NCI-H2029 treated with DMSO at 0.1 percent for 48 hours (cell line): ENCODE results near the gene ERICH3.
"Not testable (repeated sequence)": the region's sequence is repeated elsewhere in the genome, so short reads cannot be mapped to it uniquely, and the experiment has no call there.

Experiments
- DNase-seq: peaks from one replicate; lab custom pipeline; 2025; lab: John Stamatoyannopoulos, UW

ERICH3 gene

DNA sequence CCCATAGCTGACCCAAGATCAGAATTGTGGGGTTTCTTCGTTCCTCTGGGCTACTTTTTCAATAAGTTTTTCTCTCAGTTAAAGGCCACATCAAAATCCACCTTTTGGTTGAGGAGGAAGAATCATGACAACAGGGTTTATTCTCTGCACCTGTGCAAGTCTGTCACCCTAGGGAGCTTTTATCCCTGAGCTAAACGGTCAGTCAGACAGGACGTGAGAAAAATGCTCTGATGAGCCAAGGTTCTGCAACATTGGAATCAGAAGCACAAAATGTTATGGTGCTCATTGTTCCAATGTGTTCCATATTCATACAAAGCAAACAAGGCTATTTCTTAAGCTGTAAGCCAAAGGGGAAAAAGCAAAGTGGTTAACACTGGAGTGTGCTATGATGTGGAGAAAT lies 7.4 kb upstream of the ERICH3 start:
- no peak for DNase-seq

DNA sequence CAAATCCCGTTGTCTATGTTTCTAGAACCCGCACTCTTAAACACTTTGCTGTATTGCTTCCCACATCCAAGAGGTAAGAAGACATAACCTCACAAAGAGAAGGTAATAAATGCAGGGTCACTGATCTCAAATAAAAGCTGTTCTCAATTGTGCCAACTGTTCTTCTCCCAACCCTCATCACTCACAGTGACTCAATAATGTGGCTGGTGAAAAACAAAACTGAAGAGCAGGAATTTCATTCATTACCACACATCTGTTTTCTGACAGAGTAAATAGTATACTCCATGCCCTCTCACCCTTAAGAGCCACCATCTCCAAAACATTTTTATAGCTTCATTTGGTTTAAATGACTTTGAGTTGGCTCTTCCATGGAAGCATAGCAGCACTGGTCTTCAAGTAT lies 6.2 kb upstream of the ERICH3 start:
- DNase-seq = no peak

DNA sequence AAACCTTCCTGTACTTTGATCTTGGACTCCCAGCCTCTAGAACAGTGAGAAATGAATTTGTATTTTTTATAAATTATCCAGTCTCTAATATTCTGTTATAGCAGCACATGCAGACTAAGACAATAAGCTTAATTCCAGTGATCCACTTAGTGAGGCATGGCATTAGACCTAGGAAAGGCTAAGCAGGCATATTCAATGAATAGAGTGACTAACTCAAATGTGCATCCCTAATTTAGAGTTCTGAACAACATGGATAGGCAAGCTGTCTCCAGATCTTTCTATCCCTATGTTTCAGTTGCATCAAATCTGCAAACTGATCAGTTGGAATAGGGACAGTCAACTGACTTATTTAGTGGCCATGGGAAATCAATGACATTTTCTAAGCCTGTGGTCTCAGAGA lies 4.3 kb upstream of the ERICH3 start:
- no peak for DNase-seq

DNA sequence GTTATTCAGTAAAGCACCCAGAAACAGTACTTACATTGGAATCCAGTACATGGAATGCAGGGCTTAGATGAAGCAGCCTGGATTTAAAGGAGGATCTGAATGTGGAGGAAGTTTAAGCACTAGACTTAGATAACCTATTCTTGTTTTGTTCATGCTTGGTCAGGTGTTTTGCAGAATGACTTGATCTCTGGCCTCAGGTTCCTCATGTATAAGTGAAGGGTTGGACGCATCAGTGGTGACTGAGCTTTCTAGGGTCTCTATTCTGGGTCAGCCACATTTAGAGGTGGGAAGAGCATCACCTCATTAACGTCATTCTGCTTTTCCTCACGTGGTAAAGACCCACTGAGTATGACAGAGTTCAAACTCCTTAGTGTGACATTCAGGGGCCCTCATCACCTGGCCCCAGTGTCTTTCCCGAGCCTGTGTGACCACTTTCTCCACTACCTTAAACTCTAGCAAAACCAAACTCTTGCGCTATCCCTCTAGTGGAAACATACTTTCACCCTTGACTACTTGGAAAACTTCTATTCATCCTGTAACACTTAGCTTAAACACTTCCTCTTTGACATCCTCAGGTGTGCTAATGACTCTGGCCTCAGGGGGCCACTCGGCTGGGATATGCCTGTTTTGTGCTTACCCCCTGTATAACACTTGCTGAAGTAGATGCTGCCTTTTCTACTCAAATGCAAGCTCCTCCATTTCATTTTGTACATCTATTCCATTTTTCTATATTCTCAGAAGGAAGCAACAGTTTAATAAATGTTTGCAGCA lies 871 bp upstream of the ERICH3 start:
- DNase-seq = no peak

DNA sequence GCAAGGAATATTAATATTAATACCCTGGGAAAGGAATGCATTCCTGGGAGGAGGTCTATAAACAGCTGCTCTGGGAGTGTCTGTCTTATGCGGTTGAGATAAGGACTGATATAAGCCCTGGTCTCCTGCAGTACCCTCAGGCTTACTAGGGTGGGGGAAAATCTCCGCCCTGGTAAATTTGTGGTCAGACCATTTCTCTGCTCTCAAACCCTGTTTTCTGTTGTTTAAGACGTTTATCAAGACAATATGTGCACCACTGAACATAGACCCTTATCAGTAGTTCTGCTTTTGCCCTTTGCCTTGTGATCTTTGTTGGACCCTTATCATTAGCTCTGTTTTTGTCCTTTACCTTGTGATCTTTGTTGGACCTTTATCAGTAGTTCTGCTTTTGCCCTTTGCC lies 2.7 kb downstream of the ERICH3 start:
- not testable (repeated sequence) for DNase-seq

DNA sequence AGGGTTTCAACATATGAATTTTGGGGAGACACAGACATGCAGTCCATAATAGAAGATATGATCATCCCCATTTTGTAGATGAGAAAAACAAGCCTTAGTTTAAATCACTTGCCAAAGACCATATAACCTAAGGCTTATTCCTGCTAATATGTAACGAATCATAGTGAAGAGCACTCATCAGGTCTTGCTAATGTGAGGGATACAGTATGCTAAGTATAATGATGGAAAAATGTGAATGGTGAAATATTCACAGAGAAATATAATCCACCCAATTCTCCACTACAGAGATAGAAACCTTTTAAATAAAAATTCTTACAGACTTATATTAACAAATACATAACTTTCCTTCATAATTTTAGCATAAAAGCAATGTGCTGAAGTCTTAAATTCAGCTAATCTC lies 18.9 kb downstream of the ERICH3 start:
- DNase-seq = no peak

DNA sequence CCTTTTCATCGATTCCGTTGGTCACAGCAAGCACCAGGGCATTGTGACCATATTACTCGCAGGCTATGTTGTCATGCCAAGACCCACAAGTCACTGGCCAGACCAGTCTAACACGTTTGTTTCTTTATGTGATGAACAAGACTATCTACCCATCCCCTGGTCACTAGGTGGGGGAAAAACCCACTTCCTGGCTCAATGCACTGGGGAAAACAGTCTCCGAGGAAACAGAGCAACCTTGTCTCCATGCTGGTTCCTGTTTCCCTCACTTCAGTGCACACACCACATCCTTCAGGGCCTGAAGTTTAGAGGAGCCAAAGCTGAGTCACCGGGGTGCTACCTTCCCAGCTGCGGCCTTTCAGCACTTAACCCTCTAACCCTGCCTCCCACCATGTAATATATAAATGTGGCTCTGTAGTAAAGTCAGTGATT lies 20.9 kb downstream of the ERICH3 start:
- DNase-seq = no peak

DNA sequence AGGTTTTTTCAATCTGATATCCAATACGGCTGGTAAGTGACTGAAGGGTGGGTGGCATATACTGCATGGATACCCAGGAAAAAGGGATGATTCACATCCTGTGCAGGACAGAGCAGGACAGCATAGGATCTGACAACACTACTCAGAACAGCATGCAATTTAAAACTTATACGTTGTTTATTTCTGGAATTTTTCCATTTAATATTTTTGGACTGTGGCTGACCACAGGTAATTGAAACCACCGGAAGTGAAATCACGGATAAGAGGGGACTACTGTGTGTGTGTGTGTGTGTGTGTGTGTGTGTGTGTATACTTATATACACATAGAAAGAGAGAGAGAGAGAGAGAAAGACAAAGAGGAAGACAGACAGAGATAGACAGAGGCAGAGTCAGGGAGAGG lies 23.0 kb downstream of the ERICH3 start:
- no peak for DNase-seq

DNA sequence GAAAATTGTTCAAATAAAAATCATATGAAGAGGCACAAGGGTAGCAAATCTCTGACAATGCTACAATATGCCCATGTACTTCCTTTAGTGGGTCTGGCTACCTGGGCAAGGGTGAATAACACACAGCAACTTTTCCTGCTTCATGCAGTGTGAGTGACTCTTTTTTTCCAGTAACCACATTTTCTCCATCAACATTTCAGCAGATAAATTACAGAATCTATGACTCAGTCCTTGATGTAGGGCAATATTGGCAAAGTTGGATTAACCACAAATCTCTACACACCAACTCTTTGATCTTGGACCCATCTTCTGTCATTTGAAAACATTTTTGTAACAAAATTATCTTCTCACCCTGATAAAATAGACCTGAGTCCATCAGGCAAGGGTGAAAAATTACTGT lies 31.7 kb downstream of the ERICH3 start:
- no peak for DNase-seq

DNA sequence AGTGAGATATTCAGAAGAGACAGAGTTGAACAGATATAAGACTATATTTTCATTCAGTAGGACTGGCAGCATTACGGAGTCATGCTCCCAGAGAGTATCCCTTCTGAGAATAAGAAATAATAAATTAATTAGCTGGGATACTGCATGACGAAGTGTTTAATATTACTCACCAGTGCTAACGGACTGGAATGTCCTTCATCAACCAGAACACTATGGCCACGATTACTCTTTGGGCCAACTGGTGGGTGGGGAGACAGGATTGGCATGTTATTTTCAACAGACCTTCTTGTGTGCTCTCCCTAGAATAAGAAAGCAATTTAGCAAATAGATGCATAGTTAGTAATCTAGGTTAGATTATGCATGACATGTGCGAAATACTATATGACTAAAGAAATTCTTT lies 32.4 kb downstream of the ERICH3 start:
- DNase-seq = no peak

DNA sequence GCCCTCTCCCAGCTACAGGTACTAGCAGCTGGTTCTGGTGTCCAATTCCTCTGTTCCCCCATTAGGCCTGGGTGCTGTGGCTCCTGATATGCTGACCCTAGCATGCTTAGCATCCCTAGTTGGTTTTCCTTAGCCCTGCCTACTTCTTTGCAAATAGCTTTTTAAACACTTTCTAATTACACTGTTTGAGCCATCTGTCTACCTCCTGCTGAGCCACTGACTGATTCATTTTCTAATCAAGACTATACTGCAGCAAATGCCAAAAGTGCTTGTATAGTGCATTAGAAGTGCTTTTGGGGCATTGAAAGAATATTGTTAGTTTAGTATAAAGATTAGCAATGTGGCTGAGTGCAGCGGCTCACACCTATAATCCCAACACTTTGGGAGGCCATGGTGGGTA lies 36.3 kb downstream of the ERICH3 start:
- DNase-seq = no peak

DNA sequence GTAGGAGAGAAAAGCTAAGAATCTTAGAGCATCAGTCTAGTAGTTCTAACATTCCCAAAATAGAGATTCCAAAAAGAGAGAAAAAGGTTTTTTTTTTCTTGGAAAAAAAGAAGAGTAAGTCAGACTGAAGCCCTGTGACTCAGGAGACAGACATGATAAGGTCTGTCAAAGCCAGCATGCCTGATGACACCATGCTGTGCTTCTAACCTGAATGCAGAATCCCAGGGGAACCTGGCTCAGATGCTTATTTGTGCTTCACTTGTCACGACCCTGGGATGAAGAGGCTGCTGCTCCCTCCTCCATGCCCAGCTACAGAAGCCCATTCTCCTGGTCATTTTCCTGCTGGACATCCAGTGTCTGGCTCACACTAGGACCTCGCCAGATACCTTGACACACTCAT lies 44.3 kb downstream of the ERICH3 start:
- no peak for DNase-seq

DNA sequence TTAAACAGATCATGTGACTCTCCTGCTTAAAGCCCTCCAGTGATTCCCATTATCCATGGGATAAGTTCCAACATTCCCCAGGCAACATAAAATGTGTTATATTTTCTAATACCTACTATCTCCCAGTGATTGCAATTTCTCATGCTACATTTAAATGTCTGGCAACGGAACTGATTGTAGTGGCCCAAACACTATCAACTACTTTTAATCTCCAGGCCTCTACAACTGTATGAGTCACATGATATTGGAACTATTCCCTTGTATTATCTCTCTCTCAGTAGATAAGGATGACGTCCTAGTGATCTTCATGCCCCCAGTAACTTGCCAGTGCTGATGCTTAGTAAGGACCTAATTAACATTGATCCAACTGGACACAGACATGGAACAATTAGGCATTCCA lies 49.9 kb downstream of the ERICH3 start:
- DNase-seq = no peak

DNA sequence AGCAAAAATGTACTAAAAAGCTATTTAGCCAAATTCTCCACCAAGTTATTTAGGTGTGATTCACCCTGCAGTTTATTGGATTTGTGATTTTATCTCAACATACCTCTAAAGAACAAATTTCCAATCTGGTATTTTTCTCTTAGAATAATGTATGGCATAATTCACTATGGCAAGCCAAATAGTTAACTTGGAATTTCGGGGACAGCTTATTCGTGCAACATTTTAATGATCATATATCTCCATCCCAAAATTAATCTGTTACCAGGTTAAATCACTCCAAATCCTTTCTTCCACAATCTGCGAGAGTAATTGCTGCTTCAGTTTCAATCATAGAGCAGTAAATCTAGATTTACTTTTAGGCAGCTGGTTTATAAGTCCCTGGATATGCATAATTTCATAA lies 53.4 kb downstream of the ERICH3 start:
- DNase-seq = no peak

DNA sequence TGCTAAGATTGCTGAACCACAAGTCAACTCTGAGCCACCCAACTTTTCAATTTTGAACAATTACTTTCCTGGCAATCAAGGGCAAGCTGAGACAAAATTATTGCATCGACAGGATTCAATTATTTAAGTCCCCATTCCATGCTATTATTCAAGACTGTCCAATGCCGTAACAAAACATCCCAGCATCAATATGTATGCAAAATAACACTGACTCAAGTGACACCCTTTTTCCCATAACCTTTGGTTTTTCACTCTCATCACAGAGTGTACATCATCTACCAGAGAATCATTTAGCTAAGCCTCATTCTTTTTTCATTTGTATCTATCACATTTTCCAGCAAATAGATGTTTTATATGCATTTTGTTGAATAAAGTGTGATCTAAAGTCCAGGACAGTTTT lies 54.6 kb downstream of the ERICH3 start:
- DNase-seq = no peak

DNA sequence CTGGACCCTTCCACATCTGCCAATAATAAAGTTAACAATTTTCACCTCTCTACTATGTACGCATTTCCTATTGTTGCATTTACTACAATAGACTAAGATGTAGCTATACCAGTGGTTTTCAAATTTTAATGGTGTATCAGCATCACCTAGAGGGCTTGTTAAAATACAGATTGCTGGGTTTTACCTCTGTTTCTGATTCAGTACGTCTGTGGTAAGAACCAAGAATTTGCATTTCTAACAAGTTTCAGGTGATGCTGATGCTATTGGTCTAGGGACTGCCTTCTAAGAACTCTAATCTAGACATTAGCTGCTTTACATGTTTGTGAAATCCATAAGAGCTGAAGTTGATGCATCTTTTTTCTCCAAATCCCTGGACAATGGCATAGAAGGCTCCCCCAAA lies 59.7 kb downstream of the ERICH3 start:
- DNase-seq = no peak

DNA sequence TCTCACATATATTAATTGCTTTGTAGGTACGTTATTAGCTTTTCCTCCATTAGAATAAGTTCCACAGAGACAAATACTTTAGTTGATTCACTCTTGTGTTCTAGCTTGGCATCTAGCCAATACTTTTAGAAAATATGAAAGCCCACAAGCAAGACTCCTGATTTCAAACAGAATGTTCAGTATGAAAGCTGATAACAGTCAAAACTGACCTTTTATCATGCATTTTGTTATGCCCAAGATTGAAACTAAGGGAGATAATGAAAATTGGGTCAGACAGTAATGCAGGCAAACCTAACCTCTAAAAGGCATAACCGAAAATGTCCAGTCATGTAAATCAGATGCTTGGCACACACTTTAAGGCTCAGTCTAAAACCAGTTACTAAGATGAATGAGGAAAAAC lies 61.7 kb downstream of the ERICH3 start:
- no peak for DNase-seq

DNA sequence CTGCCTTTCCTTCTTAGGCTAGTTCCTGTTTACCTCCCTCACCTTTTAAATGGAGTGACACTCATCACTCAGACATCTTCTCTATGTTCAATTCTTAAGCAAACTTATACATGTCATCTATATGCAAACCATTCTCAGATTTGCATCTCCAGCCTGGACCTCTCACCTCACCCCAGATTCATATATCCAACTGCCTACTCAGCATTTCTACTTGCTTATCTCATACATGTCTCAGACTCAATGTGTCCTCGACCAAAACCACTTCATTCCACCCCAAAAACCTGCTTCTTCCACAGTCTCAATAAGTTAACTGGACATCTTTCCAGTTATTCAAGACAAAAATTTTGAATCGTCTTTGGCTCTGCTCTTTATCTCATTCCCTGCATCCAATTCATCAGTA lies 62.6 kb downstream of the ERICH3 start:
- no peak for DNase-seq

DNA sequence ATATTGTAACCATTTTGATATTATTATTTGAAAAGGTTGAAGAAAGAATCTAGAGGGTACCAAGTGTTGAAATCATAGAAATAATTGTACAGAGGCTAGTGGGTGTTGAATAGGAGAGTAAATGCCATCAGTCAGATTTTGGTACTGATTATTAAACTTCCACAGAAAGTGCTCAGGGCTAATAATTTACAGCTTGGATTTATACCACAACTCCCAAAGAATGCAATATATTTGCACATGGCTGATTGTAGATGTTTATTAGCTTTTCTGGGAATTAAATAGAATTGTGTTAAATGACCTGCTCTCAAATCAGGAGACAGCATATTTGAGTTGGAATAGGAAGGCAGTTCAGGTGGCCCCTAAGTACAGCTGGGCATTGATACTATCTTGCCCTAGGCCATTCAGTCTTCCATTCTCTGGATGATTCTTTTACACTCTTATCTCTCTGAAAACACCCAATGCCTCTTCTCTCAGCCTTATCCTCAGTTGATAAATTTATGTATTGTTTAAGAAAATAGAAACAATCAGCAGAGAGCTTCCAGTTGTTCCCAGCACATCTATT lies 63.7 kb downstream of the ERICH3 start:
- DNase-seq = no peak

DNA sequence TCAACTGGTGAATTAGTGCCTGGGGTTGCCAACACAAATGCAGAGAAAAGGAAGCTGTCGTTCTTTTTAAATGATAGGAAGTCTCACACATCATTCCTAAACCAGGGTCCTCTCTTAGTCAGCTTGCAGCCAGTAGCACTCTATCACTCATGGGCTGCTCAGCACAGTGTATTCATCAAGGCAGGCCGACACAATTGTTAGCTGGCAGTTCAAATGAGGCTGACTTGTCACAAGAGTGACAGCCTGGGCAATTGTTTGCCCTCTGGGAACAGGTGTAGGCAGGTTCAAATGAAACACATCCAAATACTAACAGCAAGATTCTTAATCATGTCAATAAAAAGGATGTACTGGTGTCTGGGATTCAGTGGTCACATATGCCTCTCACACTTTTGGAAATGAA lies 76.9 kb downstream of the ERICH3 start:
- no peak for DNase-seq

DNA sequence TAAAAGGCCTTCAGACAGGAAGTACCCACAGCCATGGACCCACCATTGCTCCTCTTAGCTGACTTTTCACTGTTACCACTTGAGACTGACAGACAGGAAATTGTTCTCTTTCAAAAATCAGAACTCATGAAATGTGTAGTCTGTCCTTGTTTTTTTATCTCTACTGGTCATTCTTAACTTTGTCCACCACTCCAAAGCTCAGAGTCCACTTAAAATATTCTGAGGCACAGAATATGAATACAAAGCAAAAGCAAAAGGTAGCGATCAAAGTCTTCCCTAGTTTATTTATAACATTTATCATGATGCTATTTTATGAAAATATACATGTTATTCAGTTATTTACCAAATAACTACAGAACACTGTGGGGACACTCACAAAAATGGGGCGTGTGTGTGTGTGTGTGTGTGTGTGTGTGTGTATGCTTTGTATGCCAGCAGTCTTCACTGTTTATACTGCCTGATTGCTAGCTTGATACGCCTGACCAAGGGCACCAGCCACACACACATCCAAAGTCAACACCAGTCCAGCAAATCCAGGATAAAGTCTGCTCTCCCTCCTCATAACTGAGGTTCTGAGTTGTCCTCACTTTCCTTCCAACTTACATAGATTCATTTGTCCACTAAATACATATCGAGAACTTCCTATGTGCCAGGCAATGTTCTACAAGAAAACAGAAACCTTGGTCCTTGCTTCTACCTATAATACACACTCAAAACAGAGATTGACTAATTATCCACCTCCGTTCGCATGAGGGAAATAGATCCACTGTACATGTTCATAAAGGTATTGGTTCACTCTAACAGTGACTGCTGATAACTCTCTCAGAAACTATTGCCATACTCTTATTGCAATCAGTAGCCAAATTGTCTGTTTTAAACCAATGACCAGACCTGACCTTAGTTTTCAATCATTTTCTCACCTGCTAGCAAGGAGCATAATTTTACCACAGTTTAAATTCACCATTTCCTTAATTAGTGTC lies 79.4 kb downstream of the ERICH3 start:
- DNase-seq = no peak

DNA sequence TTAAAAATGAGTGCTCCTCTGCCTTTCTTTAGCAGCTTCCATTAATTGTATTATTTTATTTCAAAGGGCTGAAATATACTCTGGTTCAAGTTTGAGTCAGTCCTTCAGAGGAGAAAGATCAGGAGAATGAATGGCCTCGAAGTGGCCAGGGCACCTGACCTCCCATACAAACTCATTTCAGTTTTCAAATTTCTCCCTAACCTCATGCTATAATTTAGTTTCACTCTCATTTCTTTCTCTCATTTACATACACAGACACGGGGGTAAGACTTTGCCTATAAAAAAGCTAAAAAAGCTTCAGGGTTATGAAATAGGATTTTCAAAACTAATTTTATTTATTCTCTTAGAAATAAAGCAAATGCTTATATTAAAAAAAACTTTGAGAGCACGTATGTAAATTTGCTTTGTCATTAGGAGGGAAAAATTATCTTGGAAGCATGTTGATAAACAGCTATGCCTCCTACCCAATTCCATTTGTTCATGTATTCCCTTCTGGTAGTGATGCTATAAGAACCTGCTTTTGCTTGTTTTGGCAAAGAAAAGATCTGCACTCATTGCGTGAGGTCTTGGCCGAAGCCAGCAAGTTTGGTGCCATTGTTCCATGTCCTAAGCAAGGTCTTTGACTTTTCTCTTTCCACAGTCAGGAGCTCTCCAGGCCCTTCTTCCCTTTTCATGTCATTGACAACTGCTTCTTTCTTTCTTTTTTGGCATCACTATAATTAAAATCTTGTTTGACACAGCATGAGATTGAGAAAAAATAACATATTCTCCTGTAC lies 80.8 kb downstream of the ERICH3 start:
- no peak for DNase-seq
